ENCODE measurements around the gene PDZD2. TPM values are rescaled to one million over a fixed set of nuclear protein-coding genes. Genes with fewer than 3 reads are reported as not detected.

The PDZD2 gene
- total RNA-seq, 2 donors from 2014 or later: 6.6 to 14.6 TPM

DNA sequence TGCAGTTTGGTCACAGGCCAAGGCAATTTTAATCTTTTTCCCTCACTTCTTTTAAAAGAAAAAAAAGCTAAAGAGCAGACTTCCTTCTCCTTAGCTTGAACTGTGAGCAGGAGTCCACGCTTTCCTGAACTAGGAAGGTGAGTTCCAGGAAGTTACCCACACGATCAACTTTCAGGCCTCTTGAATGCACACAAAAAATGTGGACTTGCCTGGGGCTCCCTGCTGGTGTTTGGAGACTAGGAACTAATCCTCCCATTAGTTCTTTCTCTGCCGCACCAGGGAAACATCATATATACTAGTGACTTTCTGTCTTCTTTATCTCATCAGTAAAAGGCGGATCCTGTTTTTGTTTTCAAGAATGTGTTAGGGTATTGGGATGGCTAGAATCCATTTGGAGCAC is 295.2 kb downstream of the PDZD2 start:
- Histone ChIP-seq H3K9ac (ENCODE audit: extremely low read depth, low read length, poor library complexity, severe bottlenecking) (no peak overlapping the region), H3K9me3 (ENCODE audit: control insufficient read depth, low read length) (no peaks in the 10 kb centered on the region), H3K27ac (ENCODE audit: low read depth, low read length) (no peak overlapping the region), H3K36me3 (ENCODE audit: control insufficient read depth, insufficient read depth, low read length) (no peaks in the 10 kb centered on the region), H3K4me3 (ENCODE audit: low read length) (no peak overlapping the region), H3K4me1 (ENCODE audit: control insufficient read depth, insufficient read depth, low read length) (no peaks in the 10 kb centered on the region), H3K27me3 (ENCODE audit: control insufficient read depth, insufficient read depth, low read length, poor library complexity, severe bottlenecking) (no peaks in the 10 kb centered on the region)
- Mint-ChIP-seq H3K27ac (no peak overlapping the region), H3K4me3 (no peak overlapping the region), H3K4me1 (peaks cover 20% of the 10 kb centered on the region), H3K36me3 (ENCODE audit: low read depth) (no peaks in the 10 kb centered on the region), H3K9me3 (no peaks in the 10 kb centered on the region), H3K27me3 (ENCODE audit: insufficient read depth) (no peaks in the 10 kb centered on the region)
- TF ChIP-seq, protein P1, sequence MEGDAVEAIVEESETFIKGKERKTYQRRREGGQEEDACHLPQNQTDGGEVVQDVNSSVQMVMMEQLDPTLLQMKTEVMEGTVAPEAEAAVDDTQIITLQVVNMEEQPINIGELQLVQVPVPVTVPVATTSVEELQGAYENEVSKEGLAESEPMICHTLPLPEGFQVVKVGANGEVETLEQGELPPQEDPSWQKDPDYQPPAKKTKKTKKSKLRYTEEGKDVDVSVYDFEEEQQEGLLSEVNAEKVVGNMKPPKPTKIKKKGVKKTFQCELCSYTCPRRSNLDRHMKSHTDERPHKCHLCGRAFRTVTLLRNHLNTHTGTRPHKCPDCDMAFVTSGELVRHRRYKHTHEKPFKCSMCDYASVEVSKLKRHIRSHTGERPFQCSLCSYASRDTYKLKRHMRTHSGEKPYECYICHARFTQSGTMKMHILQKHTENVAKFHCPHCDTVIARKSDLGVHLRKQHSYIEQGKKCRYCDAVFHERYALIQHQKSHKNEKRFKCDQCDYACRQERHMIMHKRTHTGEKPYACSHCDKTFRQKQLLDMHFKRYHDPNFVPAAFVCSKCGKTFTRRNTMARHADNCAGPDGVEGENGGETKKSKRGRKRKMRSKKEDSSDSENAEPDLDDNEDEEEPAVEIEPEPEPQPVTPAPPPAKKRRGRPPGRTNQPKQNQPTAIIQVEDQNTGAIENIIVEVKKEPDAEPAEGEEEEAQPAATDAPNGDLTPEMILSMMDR (conservative IDR thresholded peaks at IDR 0.05): no peak
- peak; percentile 40 for DNase-seq
- 60 to 70% methylated on average over 1 to 4 of the region's 4 CpGs for WGBS, 2 experiments (ENCODE audit: insufficient coverage in 1 of 2, insufficient read length in 1 of 2)

DNA sequence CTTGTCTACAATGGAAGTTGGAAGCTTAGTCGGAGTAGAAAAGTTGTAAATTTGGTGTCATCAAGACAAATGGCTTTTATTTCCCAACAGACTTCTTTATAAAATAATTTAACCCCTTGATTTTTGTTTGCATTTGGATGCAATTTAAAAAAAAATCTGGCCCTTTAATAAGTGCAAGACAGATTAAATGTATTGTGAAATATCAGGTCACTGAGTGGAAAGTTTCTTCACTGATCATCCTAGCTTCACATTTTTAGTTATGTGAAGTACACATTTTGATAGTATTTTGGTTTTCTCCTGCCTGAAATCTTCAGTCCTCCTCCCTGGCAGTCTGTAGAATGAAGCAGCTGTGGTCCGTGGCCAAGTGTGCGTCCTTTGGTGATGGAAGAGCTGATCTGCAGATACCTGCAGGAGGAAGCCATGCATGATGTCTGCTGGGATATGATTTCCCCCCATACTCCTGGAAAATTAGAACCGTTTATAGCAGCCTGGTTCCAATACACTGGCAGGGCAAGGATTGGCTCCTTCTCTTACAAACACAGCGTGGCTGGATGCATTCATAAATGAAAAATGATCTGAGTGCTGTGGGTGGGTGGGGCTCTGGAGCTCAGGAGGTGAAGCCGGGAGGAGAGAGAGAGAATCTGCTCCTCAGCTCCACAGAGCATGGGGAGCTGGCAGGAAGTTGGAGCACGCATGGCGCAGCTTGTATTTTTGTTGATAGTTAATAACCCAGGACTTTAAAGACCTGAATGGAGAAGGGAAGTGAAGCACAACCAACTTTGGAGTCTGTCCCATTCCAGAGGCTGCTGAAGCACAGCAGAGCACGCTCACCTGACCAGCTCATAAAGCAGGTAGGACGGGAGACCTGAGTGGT is 296.8 kb downstream of the PDZD2 start:
- Histone ChIP-seq H3K4me1 (ENCODE audit: control insufficient read depth, insufficient read depth, low read length) (no peaks in the 10 kb centered on the region), H3K27ac (ENCODE audit: low read depth, low read length) (no peak overlapping the region), H3K4me3 (ENCODE audit: low read length) (no peak overlapping the region), H3K36me3 (ENCODE audit: control insufficient read depth, insufficient read depth, low read length) (no peaks in the 10 kb centered on the region), H3K9ac (ENCODE audit: extremely low read depth, low read length, poor library complexity, severe bottlenecking) (no peak overlapping the region), H3K27me3 (ENCODE audit: control insufficient read depth, insufficient read depth, low read length, poor library complexity, severe bottlenecking) (no peaks in the 10 kb centered on the region), H3K9me3 (ENCODE audit: control insufficient read depth, low read length) (no peaks in the 10 kb centered on the region)
- H3K27ac Mint-ChIP-seq: no peak overlapping the region
- H3K4me1 Mint-ChIP-seq: peaks cover 19% of the 10 kb centered on the region
- no peak overlapping the region for H3K4me3 Mint-ChIP-seq
- H3K36me3 Mint-ChIP-seq (ENCODE audit: low read depth): no peaks in the 10 kb centered on the region
- H3K27me3 Mint-ChIP-seq (ENCODE audit: insufficient read depth): no peaks in the 10 kb centered on the region
- no peak for DNase-seq
- H3K9me3 Mint-ChIP-seq: no peaks in the 10 kb centered on the region
- WGBS, 2 experiments (ENCODE audit: insufficient coverage in 1 of 2, insufficient read length in 1 of 2): 93 to 96% methylated on average over 4 to 10 of the region's 10 CpGs
- TF ChIP-seq, protein P1 (conservative IDR thresholded peaks at IDR 0.05): no peak

DNA sequence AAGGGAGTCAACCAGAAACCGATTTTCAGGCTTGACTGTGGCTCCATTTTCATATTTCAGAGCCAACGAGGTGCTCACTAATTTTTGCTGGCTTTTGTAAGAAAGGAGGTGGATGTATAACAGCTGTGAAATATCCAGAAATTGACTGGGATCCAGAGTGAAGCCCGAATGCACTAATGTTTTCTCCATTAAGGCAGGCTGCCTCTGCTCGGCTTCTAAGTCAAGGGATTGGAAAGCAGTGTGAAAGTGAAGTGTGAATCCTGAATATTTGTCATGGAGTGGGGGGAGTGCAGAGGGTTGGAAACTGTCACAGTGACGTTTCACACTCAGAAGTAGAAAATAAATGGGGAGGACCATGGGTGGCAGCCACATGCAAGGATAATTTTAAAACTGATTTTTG is 297.8 kb downstream of the PDZD2 start:
- Histone ChIP-seq H3K9me3 (ENCODE audit: control insufficient read depth, low read length) (no peaks in the 10 kb centered on the region), H3K4me1 (ENCODE audit: control insufficient read depth, insufficient read depth, low read length) (no peaks in the 10 kb centered on the region), H3K4me3 (ENCODE audit: low read length) (no peak overlapping the region), H3K36me3 (ENCODE audit: control insufficient read depth, insufficient read depth, low read length) (no peaks in the 10 kb centered on the region), H3K27me3 (ENCODE audit: control insufficient read depth, insufficient read depth, low read length, poor library complexity, severe bottlenecking) (no peaks in the 10 kb centered on the region), H3K27ac (ENCODE audit: low read depth, low read length) (no peak overlapping the region), H3K9ac (ENCODE audit: extremely low read depth, low read length, poor library complexity, severe bottlenecking) (no peak overlapping the region)
- WGBS, 2 experiments (ENCODE audit: insufficient coverage in 1 of 2, insufficient read length in 1 of 2): 84 to 86% methylated on average over 5 of the region's 5 CpGs
- H3K27ac Mint-ChIP-seq: no peak overlapping the region
- H3K9me3 Mint-ChIP-seq: no peaks in the 10 kb centered on the region
- no peaks in the 10 kb centered on the region for H3K36me3 Mint-ChIP-seq (ENCODE audit: low read depth)
- H3K4me3 Mint-ChIP-seq: no peak overlapping the region
- H3K4me1 Mint-ChIP-seq: peaks cover 19% of the 10 kb centered on the region
- DNase-seq: no peak
- H3K27me3 Mint-ChIP-seq (ENCODE audit: insufficient read depth): no peaks in the 10 kb centered on the region
- TF ChIP-seq, protein P1 (conservative IDR thresholded peaks at IDR 0.05): no peak
